Midbrain (tissue), 1 donor: ENCODE results near the gene SLC41A1.

Source experiments
- DNase-seq: peaks from one replicate; lab custom pipeline; 2025; lab: John Stamatoyannopoulos, UW

Gene SLC41A1

DNA sequence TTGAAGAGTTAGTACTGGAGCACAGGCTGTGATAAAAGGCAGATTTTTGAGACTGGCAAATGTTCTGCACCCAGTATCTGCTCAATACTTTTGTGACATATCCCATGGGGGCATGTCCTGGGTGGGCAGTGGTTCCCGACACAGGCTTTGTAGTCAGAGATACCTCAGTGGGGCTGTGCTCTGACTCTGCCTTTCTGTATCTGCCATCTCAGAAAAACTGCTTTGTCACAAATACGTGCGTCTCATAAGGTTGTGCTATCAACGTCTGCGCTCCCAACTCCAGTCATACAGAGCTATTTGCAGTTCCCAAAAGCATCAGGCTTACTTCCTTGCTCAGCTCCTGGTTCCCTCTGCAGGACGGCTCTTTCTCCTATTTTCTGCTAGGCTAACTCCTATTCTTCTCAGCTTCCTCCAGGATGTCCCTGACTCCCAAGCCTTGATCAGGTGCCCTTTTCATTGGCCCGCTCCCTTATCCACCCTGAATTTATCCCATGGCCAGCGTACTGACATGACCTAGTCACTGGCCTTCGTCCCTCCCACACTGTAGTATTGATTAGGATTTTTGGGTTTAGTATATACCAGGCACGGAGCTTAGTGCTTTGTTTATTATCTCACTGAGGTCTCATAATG, 25.6 kb downstream of the SLC41A1 start:
- DNase-seq, result no peak

DNA sequence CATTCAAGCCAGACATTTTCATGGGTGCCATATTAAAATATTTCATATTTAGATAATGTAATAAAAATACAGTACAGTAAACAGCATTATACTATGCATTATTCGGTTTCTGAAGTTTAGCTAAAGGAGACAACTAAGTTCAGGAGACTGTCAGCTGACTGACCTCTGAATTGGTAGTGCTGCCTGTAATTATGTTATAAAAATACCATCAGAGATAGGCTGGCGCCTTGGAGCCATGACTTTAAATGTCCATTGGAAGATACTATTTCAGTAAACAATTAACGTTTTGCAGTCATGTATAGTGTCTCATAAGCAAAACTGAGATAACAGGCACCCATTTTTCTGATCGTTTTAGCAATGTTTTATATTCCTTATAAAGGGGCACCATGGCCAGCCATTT, 26.4 kb downstream of the SLC41A1 start:
- DNase-seq, result no peak

DNA sequence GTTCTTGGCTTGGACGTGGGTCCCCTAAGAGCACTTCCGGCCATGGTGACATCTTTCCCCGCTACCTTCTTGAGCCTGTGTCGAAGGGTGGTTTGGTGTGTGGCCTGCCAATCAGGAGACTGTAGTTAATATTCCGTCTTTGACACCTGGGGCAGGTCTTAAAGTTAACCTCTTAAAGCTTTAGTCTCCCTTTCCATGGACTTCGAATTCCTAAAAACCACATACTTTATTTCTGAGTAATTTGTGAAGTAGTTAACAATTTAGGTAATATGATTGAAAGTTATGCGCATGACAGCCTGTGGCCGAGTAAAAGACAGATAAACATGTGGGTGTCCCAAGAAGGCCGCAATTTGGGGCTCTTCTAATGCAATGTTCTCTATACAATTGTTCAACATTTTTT, 27.6 kb downstream of the SLC41A1 start:
- no peak for DNase-seq

DNA sequence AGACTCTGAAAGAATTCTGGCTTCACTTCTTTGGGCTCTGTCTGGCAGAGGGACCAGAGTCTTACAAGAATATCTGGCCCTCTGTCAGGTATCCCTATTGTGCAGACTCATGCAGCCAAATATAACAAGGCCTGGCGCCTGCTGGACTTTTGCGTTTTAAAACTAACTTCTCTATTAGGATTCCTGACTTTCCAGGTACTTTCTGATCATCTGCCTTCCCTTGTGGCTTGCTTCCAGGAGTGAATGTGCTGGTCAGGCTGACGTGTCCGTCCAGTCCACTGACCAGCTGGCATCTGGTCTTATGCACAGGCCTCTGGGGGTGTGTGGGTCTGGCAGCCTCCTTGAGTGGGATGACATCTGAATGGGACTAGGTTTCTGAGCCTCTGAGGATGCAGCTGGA, 29.1 kb downstream of the SLC41A1 start:
- DNase-seq, result no peak

GRCh38 chr1:205783433-205783795, 29.6 kb downstream of the SLC41A1 start:
- no peak for DNase-seq

- no peak for DNase-seq
Measured at GRCh38 chr1:205782627-205783432, 30.2 kb downstream of the SLC41A1 start.

DNA sequence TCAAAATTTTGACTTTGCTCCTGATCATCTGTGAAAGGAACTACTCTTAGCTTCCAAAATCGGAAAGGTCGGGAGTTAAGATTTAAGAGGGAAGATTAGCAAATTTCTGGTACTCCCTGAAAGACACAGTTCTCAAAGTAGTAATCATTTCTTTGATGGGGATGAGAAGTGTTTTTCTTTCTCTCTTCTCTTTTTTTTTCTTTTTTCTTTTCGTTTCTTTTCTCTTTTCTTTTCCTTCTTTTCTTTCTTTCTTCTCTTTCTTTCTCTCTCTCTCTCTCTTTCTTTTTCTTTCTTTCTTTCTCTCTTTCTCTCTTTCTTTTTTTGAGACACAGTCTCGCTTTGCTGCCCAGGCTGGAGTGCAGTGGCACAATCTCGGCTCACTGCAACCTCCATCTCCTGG, 32.7 kb downstream of the SLC41A1 start:
- no peak for DNase-seq

DNA sequence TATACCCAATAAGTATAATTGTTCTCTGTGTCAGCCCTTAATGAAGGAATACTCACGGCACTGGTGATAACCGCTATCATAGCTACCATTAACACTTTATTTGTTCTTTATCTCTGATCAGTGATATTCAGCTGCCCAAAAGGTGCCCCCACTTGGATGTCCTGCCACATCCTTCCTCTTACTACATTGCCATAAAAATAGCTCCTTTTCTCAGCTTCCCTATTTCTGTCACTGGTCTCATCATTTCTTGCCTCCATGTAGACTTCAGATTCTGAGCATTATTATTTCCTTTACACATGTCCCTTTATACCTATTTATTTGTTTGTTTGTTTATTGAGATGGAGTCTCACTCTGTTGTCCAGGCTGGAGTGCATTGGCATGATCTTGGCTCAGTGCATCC, 35.0 kb downstream of the SLC41A1 start:
- DNase-seq, result no peak

GRCh38 chr1:205775717-205776056, 37.3 kb downstream of the SLC41A1 start:
- DNase-seq, result no peak

DNA sequence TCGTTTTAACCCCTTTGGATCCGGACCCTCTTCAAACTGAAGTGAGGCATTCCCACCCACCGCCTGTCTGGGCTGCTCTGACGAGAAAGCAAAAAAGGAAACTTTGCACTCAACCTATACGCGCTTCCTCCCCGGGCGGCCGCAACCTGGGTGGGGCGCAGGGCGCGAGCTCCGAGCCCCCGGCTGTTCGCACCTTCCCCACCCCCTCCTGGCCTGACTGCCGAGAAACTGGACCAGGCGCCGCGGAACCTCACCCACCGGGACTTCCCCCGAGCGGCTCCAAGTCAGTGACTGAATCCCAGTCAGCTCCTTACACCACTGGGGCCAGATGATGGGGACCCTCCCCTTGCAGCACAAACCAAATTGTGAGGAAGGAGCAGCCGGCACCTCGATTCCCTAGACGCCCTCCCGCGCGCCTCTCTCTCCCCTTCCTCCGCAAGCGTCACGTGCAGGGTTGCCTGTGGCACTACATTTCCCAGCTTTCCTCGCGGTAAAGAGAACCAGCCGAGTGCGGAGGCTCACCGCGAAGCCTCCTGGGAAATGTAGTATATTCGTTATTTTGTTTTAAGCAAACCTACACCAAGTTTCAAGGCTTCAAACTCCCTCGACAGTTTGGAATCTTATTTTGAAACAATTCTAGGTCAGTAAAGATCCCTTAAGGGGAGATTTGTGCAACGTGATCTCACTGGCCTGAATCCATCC, 37.8 kb downstream of the SLC41A1 start, which contains the start of gene RAB29:
Gene RAB29, minus strand, starts transcription at position 468 of the 702 bp plus-strand sequence. CDS start 526 bp downstream, outside the sequence.
- DNase-seq, result peak; percentile 84

GRCh38 chr1:205774198-205775014, 38.6 kb downstream of the SLC41A1 start:
- no peak for DNase-seq

GRCh38 chr1:205772607-205773032, 40.4 kb downstream of the SLC41A1 start:
- no peak for DNase-seq

DNA sequence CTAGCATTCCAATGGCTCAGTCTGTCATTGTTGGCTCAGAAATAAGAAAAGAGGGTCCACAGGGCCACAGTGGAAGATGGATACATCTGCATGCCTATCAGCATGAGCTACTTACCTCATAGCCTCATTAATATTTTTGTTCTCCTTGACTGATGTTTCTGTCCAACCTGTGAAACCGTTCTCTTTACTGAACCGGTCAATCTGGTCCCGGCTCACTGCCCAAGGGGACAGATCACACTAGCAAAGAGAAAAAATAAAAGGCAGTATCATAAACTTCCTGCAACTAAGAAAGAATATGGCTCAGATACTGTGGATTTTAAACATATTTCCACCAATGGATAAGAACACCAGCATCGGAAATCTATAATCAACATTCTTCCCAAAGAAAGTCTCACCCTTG, 42.4 kb downstream of the SLC41A1 start:
- DNase-seq, result no peak

GRCh38 chr1:205769641-205770365, 43.2 kb downstream of the SLC41A1 start:
- no peak for DNase-seq

GRCh38 chr1:205767248-205767647, 45.8 kb downstream of the SLC41A1 start:
- no peak for DNase-seq

GRCh38 chr1:205766570-205766969, 46.4 kb downstream of the SLC41A1 start:
- DNase-seq, result no peak

- DNase-seq, result no peak
Measured at GRCh38 chr1:205766038-205766437, 47.0 kb downstream of the SLC41A1 start.

DNA sequence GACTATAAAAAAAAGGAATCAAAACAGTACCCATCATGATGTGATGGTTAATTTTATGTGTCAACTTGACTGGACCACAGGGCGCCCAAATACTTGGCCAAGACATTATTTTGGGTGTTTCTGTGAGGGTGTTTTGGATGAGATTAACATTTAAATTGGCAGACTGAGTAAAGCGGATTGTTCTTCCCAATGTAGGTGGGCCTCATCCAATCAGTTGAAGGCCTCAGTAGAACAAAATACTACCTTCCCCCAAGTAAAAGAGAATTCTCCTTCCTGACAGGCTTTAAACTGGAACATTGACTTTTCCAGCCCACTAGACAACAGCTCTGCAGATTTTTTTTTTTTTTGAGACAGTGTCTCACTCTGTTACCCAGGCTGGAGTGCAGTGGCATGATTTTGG, 48.4 kb downstream of the SLC41A1 start:
- no peak for DNase-seq

DNA sequence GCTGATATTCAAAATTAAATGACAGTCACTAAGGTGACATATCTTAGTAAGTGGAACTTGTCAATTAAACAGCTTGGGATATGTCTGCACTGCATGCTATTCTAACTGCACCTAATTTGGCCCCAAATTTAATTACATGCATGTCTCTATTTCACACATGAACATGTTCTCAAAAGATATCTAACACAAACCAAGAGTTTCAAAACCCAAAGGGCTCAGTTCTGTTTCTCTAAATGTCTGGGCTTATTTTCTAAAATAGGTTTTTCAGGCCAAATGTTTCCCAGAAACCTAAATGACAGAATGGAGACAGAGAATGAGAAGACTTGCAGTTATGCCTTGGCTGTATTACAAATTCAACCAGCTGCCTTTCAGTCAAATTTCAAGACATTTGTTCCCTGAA, 49.0 kb downstream of the SLC41A1 start:
- DNase-seq, result no peak

- DNase-seq, result no peak
Measured at GRCh38 chr1:205760606-205761005, 52.4 kb downstream of the SLC41A1 start.

- no peak for DNase-seq
Measured at GRCh38 chr1:205756552-205756951, 56.4 kb downstream of the SLC41A1 start.

DNA sequence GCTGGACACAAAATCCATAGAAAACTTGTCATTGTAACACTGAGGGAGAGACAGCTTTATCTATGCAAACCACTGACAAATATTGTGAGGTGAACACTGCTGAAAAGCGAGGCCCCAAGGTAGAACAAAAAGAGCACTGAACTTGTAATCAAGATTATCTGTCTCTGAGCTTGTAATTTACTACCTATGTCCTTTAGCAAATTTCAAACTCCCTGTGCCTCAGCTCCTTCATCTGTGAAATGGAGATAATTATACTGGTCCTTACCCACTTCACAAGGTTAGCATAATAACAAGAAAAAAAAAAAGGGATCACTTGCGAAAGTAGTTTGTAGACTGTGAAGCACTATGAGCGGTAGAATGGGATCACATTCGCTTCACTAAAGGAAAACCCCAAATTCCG, 58.1 kb downstream of the SLC41A1 start:
- DNase-seq, result no peak
